Inflammatory macrophage treated with lipopolysaccharide for 1 hour (primary cell): ENCODE results near the gene CDKN1A.
"Not testable (repeated sequence)": the region's sequence is repeated elsewhere in the genome, so short reads cannot be mapped to it uniquely, and the experiment has no call there.

ENCODE experiments used
- DNase-seq, 2 donors: peaks; one replicate each; pipeline ENCODE4 v3.0.0-alpha.2; 2020 to 2022

CDKN1A gene

GRCh38 chr6:36678488-36679042, at the start of gene CDKN1A:
CDKN1A (plus strand) TSS chr6:36678714; CDS start chr6:36684102, 5,388 bp downstream.
- peak; percentile 91 to 92 for DNase-seq

DNA sequence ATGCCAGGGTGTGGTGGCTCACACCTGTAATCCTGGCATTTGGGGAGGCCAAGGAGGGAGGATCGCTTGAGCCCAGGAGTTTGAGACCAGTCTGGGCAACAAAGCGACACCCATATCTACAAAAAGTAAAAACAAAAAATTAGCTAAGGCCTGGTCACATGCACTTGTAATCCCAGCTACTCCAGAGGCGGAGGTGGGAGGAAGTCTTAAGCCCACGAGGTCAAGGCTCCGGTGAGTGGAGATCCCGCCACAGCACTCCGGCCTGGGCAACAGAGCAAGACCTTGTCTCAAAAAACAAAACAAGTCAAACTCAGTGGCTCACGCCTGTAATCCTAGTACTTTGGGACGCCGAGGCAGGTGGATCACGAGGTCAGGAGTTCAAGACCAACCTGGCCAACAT, 48.7 kb upstream of the CDKN1A start:
- no peak for DNase-seq

- no peak for DNase-seq
Observed at GRCh38 chr6:36631326-36632011, 47.0 kb upstream of the CDKN1A start.

GRCh38 chr6:36633370-36633769, 45.1 kb upstream of the CDKN1A start:
- DNase-seq: no peak

DNA sequence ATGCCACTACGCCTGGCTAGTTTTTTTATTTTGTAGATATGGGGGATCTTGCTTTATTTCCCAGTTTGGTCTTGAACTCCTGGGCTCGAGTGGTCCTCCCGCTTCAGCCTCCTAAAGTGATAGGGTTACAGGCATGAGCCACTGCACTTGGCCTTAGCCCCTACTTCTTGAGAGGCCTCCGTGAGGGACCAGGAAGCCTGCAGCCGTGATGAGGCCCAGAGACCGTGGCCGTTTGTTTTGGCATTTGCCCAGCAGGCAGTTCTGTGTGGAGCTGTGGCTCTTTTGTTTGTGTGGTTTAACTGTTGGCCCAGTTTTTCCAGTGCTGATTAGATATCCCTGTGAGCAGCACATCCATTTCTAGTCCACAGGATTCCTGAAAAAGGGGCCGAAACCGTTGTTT, 44.6 kb upstream of the CDKN1A start:
- DNase-seq: no peak

GRCh38 chr6:36634317-36635108, 44.0 kb upstream of the CDKN1A start:
- DNase-seq: no peak

DNA sequence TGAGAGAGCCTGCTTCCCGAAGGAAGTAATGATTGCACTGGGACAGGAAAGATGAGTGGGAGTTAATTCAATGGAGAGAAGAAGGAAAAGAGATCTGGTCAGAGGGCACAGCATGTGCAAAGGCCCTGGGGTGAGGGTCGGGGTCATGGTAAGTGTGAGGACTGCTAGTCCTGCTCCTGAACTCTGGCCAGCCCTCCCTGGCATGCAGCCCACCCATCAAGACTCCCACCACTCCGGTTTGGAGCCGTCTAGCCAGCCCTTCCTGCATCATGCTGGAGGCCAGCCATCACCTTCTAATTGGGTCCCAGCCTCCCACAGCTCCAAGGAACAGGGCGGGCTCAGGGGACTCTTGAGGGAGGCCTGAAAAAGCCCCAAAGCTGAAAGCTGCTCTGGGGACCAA, 42.2 kb upstream of the CDKN1A start:
- DNase-seq: no peak

DNA sequence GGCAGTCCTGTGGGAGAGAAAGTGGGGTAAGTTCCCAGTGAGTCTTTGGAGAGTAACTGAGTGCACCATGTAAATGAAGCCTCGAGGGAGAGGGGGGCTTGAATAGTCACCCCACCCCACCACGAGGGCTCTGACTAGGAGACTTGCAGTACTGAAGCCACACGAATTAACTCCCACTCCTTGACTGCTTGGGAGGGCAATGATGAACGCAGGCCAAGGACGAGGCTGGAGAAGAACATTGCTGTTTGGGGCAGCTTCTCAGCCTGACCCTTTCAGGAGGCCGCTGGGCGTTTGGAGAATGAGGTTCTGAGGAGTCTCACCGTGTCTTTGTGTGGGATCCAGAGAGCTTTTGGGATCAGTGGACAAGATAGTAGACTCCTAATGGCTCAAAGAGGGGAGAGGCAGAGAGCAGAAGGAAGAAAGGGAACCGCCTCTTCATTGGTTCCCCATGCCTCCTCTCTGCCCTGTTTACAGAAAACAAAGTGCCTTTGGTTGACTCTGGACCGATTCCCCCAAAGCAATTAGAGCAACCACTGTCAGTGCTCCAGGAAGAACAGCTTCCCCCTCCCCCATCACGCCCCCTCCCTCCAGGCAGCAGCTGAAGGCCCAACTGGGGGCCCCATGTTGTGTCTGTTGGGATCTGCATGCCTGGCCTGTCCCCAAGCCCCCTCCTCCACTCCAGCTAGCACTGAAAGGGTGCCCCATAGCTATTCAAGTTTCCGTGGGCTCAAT, 41.7 kb upstream of the CDKN1A start:
- no peak for DNase-seq

GRCh38 chr6:36638579-36638978, 39.9 kb upstream of the CDKN1A start:
- no peak for DNase-seq

- DNase-seq: no peak
Observed at GRCh38 chr6:36639171-36639808, 39.2 kb upstream of the CDKN1A start.

DNA sequence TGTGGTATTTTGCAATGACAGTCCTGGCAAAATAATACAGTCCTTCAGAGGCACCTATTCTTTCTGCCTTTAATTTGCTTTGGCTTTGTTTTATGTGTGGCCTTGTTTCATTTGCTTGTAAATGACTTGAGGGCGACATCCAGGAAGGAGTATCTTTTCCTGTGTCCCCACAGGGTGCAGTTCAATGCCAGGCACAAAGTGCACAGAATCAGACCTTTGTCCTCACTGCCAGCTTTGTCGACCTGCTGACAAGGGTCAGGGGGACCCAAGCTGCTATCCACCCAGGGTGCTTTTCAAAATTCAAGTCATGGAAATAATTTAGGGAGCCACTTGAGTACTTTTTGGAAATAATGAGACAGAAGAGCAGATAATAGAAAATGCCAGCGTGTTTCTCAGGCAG, 37.0 kb upstream of the CDKN1A start:
- DNase-seq: no peak

GRCh38 chr6:36642913-36643817, 35.3 kb upstream of the CDKN1A start:
- DNase-seq: no peak

- DNase-seq: no peak
Observed at GRCh38 chr6:36643977-36644376, 34.5 kb upstream of the CDKN1A start.

GRCh38 chr6:36649086-36649485, 29.4 kb upstream of the CDKN1A start:
- DNase-seq: no peak

DNA sequence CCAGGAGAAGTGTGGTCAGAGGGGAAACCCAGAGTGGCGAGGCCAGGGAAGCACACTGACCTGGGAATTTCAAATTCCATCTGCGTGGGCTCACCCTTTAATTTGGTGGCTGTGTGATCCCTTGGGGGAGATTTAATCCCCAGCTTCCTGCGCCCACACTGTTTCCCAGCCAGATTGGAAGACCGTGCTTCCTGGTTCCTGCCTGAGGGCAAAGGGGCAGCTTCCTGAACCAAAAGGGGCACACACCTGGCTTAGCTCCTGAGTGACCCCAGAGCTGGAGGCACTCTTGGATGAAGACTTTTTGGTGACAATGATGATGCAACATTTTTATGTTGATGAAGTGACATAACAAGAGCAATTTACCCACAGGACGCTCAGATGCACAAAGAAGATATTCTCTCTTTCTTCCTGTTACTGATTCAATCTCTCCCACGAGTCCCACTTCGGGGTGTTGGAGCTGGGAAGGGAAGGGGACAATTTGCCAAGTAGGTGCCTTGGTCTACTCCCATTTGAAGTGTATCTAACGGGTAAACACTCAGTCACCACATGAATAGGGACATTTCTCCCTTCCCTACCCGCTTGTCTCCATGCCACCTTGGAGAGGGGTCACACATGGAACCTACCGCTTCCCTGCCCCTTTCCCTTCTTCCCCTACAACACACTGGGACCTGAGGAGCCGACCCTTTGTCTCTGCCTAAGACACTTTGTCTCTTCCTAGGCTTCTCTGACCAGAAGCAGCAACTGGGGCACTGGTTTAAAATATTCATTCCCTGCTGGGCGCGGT, 28.6 kb upstream of the CDKN1A start:
- DNase-seq: no peak

DNA sequence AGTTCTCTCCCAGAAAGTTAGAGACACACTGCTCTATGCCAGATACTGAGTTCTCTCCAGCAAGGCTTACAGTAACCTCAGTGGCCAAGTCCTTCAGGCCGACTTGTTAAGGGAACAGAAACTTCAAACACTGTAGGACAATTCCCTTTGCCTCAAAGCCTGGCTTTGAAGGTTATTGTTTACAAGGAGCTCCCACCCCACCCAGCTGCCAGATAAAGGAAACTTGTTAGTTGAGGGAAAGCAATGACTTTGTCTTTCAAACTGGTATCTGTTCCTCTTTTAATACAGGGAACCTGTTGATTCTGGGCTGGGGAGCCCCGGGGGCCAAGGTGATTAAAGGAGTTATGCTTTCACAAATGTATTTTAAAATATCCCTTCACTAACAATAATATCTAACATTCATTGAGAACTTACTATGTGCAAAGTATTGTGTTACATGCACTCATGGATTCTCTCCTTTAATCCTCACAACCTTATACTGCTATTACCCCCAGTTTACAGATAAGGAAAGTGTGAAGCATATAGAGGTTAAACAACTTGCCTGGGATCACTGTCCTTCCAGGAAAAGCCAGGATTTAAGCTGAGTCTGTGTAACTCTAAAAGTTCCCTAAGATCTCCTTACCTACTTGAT, 27.6 kb upstream of the CDKN1A start:
- DNase-seq: peak; percentile 46 to 52

DNA sequence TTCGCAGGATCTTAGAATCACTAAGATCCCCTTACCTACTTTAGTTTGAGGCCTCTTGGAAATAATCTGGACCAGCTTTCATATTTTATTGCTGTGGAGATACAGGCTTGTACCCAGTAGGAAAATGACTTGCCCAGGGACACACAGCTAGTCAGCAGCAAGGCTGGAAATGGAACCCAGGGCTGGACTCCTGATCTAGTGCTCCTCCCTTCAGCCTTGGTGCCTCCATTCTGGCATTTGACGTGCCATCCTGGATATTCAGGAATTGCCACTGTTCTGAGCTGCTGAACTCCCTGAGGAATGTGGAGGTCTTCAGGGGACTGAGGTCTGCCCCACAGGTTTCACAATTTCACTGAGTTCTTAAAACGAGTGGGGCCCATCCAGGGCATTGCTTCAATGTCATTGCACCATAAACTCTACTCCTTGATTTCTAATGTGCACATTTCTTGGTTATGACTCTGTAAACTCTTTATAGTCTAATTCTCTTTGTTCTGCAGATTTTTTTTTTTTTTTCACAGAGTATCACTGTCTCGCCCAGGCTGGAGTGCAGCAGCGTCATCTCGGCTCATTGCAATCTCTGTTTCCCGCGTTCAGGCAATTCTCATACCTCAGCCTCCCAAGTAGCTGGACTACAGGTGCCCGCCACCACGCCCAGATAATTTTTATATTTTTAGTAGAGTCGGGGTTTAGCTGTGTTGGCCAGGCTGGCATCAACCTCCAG, 26.7 kb upstream of the CDKN1A start:
- DNase-seq: no peak

DNA sequence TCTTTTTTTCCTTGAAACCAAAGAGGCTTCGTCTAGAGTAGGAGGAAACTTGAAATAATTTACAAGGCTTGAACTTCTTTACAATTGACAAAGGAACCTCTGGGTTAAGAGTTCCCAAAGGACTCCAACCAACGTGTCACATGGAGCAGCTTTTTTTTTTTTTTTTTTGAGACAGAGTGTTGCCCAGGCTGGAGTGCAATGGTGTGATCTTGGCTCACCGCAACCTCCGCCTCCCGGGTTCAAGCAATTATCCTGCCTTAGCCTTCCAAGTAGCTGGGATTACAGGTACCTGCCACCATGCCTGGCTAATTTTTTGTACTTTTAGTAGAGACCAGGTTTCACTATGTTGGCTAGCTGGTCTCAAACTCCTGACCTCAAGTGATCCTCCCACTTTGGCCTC, 24.0 kb upstream of the CDKN1A start:
- not testable (repeated sequence) for DNase-seq

DNA sequence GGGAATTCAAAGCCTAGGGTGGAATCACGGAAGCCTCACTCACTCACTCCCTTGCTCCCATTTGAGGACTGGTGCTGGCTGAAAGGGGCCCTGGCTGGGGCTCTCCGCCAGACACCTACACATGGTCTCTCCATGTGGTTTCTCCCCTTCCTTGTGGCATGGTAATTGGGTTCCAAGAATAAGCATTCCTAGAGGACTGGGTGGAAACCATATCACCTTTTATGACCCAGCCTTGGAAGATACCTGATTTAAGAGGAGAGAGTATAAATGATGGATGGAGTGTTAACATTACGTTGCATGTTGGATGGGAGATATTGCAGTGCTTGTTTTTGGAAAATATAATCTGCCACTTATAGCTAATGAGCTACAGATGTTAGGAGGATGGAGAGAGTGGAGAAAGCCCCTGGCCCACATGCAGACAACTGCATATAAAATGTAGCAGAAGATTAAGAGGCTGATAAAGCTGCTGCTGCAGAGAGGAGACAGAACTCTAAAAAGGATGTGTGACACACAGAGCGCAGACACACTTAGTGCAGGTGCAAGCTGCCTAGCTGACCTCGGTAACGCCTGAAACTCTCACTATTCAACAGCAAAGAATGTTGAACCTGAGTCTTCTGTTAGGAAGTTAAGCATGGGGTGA, 23.3 kb upstream of the CDKN1A start:
- no peak for DNase-seq
